Retina (tissue), 1 donor: ENCODE results near the gene TP73.
"Not testable (repeated sequence)": the region's sequence is repeated elsewhere in the genome, so short reads cannot be mapped to it uniquely, and the experiment has no call there.

Experiments used
- DNase-seq: peaks from one replicate; pipeline ENCODE4 v3.0.0-alpha.2; 2016

Gene TP73

GRCh38 chr1:3618881-3619671 lies 33.2 kb upstream of the TP73 start:
- peak; percentile 87 for DNase-seq

- DNase-seq, result no peak
Measured at GRCh38 chr1:3620708-3621107, 31.6 kb upstream of the TP73 start.

- peak; percentile 69 for DNase-seq
Measured at GRCh38 chr1:3621151-3621671, 31.1 kb upstream of the TP73 start.

GRCh38 chr1:3622102-3622501 lies 30.2 kb upstream of the TP73 start:
- not testable (repeated sequence) for DNase-seq

GRCh38 chr1:3623441-3624199 lies 28.7 kb upstream of the TP73 start:
- no peak for DNase-seq

GRCh38 chr1:3624200-3625136 lies 27.8 kb upstream of the TP73 start, which contains the start of gene TPRG1L:
Gene TPRG1L, plus strand, starts transcription at chr1:3625015. Its CDS starts 58 bp downstream, at chr1:3625073.
- DNase-seq, result peak; percentile 99

GRCh38 chr1:3625151-3625907 lies 27.0 kb upstream of the TP73 start:
- DNase-seq, result peak; percentile 59

- no peak for DNase-seq
Measured at GRCh38 chr1:3626025-3626424, 26.3 kb upstream of the TP73 start.

GRCh38 chr1:3627515-3628253 lies 24.6 kb upstream of the TP73 start:
- DNase-seq, result no peak

GRCh38 chr1:3628445-3628844 lies 23.9 kb upstream of the TP73 start:
- DNase-seq, result no peak

- DNase-seq, result no peak
Measured at GRCh38 chr1:3629561-3630160, 22.7 kb upstream of the TP73 start.

GRCh38 chr1:3630161-3630611 lies 22.1 kb upstream of the TP73 start:
- no peak for DNase-seq

- DNase-seq, result no peak
Measured at GRCh38 chr1:3630914-3631313, 21.4 kb upstream of the TP73 start.

- DNase-seq, result no peak
Measured at GRCh38 chr1:3631320-3632260, 20.7 kb upstream of the TP73 start.

- no peak for DNase-seq
Measured at GRCh38 chr1:3632298-3632697, 20.0 kb upstream of the TP73 start.

GRCh38 chr1:3632716-3633343 lies 19.5 kb upstream of the TP73 start:
- no peak for DNase-seq

- no peak for DNase-seq
Measured at GRCh38 chr1:3633344-3634058, 18.8 kb upstream of the TP73 start.
